Activated T-cell treated with anti-CD3 and anti-CD28 coated beads, Interleukin-2, amount 50 U/mL, for 1 hour (primary cell): Measurements from ENCODE around the gene ACACA.

ENCODE experiments used
- DNase-seq: peaks from one replicate; pipeline ENCODE4 v3.0.0-alpha.2; 2020

Gene ACACA

DNA sequence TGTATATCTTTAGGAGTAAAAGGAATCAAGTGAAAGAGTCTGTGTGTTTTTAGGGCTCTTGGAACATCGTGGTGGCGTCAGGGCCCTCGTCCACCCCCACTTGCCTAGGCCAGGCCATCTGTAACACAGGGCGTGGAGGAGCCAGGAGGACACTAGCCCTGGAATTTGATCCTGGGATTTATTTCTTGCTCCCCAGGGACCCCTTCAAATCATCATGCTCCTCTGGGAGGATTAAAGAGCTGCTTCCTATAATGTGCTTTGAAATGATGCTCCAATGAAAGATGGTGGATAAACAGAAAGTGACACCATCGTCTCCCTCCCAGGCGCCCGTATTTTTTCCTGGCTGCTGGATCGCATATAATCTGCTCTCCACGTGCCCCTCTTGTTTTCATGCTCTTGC lies 344.6 kb downstream of the ACACA start:
- no peak for DNase-seq

DNA sequence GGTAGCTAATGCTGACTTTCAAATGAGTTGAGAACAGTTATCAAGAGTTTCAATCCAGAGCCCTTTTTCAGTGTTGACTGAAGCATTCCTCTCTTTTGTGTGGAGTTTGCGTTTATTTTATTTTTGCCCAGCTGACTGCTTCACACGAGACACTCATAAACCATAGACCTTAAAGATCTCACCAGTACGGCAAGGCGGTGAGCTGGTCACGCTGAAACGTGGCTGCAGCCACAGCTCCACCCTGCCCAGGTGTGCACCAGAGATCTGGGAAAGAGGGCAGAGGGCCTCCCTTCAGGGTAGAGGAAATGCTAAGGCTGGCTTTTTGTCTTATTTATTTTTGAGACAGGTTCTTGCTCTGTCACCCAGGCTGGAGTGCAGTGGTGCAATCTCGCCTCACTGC lies 345.7 kb downstream of the ACACA start:
- no peak for DNase-seq

GRCh38 chr17:37060094-37060493 lies 346.5 kb downstream of the ACACA start:
- no peak for DNase-seq

DNA sequence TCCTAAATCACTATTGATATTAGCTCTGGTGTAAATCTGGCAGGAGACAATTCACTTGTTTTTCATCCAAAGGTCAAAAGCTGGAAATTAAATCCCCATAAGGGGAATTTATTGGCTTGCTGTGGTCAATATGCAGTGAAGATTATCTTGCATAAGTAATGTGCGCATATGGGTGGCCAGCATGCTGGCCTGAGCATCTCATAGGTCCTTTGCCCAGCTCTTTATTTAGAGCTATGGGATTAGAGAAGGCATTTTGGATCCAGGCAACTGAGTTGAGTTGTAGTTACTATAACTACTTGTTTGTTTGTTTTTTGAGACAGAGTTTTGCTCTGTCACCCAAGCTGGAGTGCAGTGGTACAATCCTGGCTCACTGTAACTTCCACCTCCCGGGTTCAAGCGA lies 347.1 kb downstream of the ACACA start:
- DNase-seq: no peak

GRCh38 chr17:37056622-37057021 lies 350.0 kb downstream of the ACACA start:
- DNase-seq: no peak

DNA sequence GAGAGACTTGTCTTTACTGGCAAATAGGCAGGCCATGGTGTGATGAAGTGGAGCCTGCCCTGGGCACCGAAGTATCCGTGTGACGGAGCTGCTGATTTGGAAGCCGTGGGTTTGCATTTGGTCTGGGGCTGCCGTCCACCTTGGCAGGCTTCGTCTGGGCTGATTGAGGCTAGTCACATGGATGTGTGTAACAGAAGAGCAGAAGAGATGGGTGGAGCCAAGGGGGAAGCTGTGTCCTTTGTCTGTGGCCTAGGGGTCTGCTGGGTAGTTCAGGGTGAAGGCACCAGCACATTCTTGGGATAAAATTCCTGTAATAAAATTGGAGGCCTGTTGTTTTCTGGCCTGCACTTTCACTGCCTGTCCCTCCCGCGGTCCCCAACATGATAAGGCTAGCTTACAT lies 351.7 kb downstream of the ACACA start:
- DNase-seq: no peak

DNA sequence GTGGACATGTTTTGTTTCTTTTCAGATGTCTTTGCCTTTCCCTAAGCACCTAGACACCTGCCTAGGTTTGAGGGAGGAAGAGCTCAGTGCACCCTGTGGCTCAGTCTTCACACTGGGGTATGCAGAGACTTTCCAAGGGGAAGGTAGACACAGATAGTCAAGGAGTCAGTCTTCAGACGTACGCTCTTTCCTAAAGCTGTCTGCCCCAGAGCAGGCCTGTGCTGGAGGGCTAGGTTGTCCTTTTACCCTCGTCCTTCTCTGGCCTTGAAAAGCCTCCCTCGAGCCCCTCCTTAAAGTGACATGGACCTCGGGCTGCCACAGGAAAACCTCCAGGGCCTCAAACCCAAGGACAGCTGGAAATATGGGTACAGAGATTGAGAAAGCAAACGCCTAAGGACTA lies 354.2 kb downstream of the ACACA start:
- DNase-seq: no peak

GRCh38 chr17:37051833-37052232 lies 354.8 kb downstream of the ACACA start:
- DNase-seq: no peak

GRCh38 chr17:37051381-37051780 lies 355.3 kb downstream of the ACACA start:
- no peak for DNase-seq

GRCh38 chr17:37050920-37051319 lies 355.7 kb downstream of the ACACA start:
- no peak for DNase-seq

DNA sequence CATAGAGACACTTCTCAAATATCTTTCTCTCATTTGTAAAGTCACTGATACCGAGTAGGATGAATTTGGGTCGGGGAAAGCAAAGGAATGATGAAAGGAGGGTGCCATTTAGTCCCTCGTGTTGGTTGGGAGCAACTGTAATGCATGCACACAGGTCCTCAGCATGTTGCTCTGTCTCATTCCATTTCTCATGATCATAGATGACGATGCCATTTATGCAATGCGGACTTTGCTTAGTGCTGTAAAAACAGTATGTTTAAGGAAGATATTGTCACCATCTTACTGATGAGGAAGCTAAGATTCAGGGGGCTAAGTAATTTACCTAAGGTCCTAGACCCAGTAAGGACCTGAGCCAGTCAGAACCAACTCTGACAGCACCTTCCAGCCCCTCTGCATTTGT lies 357.8 kb downstream of the ACACA start:
- DNase-seq: no peak

GRCh38 chr17:37047631-37048104 lies 359.0 kb downstream of the ACACA start:
- DNase-seq: peak; percentile 81

GRCh38 chr17:37045351-37045922 lies 361.2 kb downstream of the ACACA start:
- no peak for DNase-seq

- no peak for DNase-seq
Observed at GRCh38 chr17:37043201-37043600, 363.4 kb downstream of the ACACA start.

DNA sequence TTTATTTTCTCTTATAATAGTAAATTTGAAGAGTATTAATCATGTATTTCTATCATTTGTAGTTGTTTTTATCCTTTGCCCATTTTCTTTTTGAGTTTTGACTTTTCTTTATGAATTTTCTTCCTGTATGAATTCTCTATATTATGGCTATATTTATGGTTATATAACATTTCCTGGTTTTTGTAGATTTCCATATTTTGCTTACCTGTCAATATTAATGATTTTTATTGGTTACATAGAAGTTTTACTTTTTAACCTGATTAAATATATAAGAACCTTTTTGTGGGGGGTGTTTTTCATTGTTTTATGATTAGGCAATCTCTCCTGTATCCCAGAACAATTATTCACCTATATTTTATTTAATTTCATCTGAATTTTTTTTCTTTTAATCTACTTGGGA lies 364.7 kb downstream of the ACACA start:
- no peak for DNase-seq

- no peak for DNase-seq
Observed at GRCh38 chr17:37039269-37039668, 367.4 kb downstream of the ACACA start.

GRCh38 chr17:37037590-37038155 lies 369.0 kb downstream of the ACACA start:
- no peak for DNase-seq
